Progenitor cell of endocrine pancreas (in vitro differentiated cells): Measurements from ENCODE around the gene PCDH15. TPM values are rescaled to one million over a fixed set of nuclear protein-coding genes. Genes with fewer than 3 reads are reported as not detected.

ENCODE experiments used
- DNase-seq: peaks from one replicate; pipeline ENCODE4 v3.0.0; 2021; ENCODE audit warnings: low spot score; ENCODE audit not compliant: unreplicated experiment
- H3K27ac Mint-ChIP-seq: 2 replicates; pipeline ENCODE4 v1.8.0; 2021; ENCODE audit warnings: mild to moderate bottlenecking, moderate library complexity, mixed read lengths
- H3K27me3 Mint-ChIP-seq: 2 replicates; pipeline ENCODE4 v1.8.0; 2021; ENCODE audit warnings: mixed read lengths
- H3K36me3 Mint-ChIP-seq: 2 replicates; pipeline ENCODE4 v1.8.0; 2022; ENCODE audit warnings: mixed read lengths; ENCODE audit not compliant: insufficient read depth
- H3K4me1 Mint-ChIP-seq: 2 replicates; pipeline ENCODE4 v1.8.0; 2021; ENCODE audit warnings: low read depth, mixed read lengths
- H3K4me3 Mint-ChIP-seq: 2 replicates; pipeline ENCODE4 v1.8.0; 2021; ENCODE audit warnings: low read depth, mild to moderate bottlenecking, moderate library complexity, mixed read lengths
- H3K9me3 Mint-ChIP-seq: 2 replicates; pipeline ENCODE4 v1.8.0; 2021; ENCODE audit warnings: low read depth, mixed read lengths
- total RNA-seq: library from RNA; stranded (reverse); gene quantifications from 2 replicates; pipeline ENCODE4 v1.2.1, GENCODE V29; 2021
- TF ChIP-seq, protein P1 (sequence below): fragments of 200-600 bp; sonication (generic); IDR thresholded peaks from one replicate; pipeline ENCODE4 v1.5.0; 2021; ENCODE audit warnings: antibody characterized with exemption, mild to moderate bottlenecking; ENCODE audit not compliant: unreplicated experiment

PCDH15 gene
- total RNA-seq, 1 donor from 2014 or later = 0.14 TPM

DNA sequence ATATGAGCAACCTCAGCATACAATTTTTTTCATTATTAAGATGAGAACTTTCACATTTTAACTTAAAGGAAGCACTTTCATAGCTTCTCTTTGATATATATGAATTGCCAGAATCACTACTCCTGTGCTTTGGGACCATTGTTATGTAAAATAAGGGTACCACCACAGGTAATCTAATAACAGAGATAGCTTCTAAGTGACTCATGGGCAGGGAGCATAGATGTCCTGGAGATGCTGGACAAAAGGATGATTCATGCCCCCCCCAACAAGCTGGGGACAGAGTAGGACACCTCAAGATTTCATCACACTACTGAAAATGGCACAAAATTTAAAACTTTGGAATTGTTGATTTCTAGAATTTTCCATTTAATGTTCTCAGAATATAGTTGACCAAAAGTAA, 641.1 kb downstream of the PCDH15 start:
- Mint-ChIP-seq H3K4me3 (no peak overlapping the region), H3K27ac (no peak overlapping the region), H3K36me3 (no peaks in the 10 kb centered on the region), H3K4me1 (no peaks in the 10 kb centered on the region), H3K27me3 (no peaks in the 10 kb centered on the region), H3K9me3 (peaks cover 3% of the 10 kb centered on the region)
- no peak for DNase-seq
- TF ChIP-seq, protein P1, sequence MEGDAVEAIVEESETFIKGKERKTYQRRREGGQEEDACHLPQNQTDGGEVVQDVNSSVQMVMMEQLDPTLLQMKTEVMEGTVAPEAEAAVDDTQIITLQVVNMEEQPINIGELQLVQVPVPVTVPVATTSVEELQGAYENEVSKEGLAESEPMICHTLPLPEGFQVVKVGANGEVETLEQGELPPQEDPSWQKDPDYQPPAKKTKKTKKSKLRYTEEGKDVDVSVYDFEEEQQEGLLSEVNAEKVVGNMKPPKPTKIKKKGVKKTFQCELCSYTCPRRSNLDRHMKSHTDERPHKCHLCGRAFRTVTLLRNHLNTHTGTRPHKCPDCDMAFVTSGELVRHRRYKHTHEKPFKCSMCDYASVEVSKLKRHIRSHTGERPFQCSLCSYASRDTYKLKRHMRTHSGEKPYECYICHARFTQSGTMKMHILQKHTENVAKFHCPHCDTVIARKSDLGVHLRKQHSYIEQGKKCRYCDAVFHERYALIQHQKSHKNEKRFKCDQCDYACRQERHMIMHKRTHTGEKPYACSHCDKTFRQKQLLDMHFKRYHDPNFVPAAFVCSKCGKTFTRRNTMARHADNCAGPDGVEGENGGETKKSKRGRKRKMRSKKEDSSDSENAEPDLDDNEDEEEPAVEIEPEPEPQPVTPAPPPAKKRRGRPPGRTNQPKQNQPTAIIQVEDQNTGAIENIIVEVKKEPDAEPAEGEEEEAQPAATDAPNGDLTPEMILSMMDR = no peak

DNA sequence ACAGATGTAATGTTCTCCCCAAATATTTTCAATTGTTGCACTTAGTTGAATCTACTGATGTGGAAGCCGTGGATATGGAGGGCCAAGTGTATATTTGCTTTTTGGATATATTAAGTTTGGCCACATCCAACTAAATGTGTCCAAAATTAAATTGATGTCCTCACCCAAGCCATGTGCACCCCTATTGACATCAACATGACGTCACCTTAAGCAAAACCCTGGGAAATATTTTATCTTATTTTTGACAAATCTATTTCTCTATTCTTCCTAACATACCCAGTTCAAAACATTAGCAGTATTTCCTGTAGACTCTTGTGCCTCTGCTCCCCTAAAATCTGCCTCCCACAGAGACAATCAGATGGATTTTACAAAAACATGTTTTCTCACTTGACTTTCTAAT, 652.5 kb downstream of the PCDH15 start:
- no peak for DNase-seq
- Mint-ChIP-seq H3K4me3 (no peak overlapping the region), H3K4me1 (no peaks in the 10 kb centered on the region), H3K9me3 (peaks cover 10% of the 10 kb centered on the region), H3K27me3 (no peaks in the 10 kb centered on the region), H3K36me3 (no peaks in the 10 kb centered on the region), H3K27ac (no peak overlapping the region)
- TF ChIP-seq, protein P1 = no peak

DNA sequence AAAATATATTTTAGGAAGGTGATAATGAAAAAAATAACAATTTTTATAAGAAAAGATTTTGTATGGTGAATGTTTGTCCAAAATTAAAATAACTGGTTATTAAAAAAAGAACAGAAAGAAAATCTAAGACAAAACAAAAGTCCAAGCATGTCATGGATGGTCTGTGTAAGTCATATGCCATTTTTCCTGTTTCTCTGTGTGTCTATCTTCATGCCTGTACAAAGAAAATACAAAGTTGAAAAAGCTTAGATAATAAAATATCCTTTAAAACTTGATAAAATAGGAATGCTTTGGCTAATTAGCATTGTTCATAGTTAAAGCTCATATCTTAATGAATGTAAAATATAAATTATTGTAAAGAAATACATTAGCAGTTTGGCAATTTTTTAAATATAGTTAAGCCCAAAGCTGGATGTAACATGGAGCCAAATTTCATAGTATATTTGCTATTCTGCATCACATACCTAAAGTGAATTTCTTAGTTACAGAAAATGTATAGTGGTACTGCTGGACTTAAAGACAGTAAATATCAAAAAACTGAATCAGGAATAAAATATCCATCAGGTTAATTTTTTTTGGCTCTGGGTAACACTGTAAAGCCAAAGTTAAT, 661.1 kb downstream of the PCDH15 start:
- H3K36me3 Mint-ChIP-seq = no peaks in the 10 kb centered on the region
- TF ChIP-seq, protein P1 = no peak
- DNase-seq = no peak
- peaks cover 43% of the 10 kb centered on the region for H3K9me3 Mint-ChIP-seq
- H3K4me3 Mint-ChIP-seq = no peak overlapping the region
- no peaks in the 10 kb centered on the region for H3K27me3 Mint-ChIP-seq
- H3K27ac Mint-ChIP-seq = no peak overlapping the region
- H3K4me1 Mint-ChIP-seq = no peaks in the 10 kb centered on the region

DNA sequence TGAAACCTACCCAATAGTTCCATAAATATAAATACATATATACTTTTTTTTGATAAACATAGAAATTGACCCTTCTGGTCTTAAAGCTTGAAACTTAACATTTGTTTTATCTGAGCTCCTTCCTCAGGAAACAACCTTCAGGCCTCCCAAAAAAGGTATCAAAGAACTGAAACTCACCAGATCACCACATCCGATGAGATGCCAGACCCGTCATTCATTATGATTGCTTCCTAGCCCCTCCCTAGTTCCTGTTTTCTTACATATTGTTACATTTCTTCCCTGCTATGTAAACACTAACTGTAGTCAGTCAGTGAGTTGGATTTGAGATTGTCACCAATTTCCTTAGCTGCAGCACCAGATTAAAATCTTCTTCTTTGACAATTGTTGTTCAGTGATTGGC, 663.6 kb downstream of the PCDH15 start:
- H3K9me3 Mint-ChIP-seq = peaks cover 27% of the 10 kb centered on the region
- H3K27ac Mint-ChIP-seq = no peak overlapping the region
- no peaks in the 10 kb centered on the region for H3K27me3 Mint-ChIP-seq
- no peaks in the 10 kb centered on the region for H3K36me3 Mint-ChIP-seq
- DNase-seq = no peak
- no peak overlapping the region for H3K4me3 Mint-ChIP-seq
- no peaks in the 10 kb centered on the region for H3K4me1 Mint-ChIP-seq
- TF ChIP-seq, protein P1 = no peak

DNA sequence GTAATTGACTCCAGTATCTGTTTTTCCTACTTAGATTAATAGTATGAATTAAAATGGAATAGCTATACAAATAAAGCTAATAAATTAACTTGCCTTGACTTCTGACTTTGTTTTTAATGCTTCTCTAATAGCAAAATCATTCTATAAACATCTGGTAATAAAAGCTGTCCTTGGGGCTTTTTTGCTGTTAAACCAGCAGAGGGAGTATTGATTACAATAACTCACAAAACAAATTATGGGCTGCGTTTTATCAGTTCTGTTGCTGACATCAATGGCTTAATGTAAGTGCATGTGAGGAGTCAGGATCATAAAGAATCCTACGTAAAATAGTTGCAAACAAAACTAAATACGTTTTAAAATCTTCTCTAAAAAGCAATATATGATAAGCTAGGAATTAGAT, 667.8 kb downstream of the PCDH15 start:
- TF ChIP-seq, protein P1 = peak; percentile 50
- no peak overlapping the region for H3K4me3 Mint-ChIP-seq
- peaks cover 18% of the 10 kb centered on the region for H3K9me3 Mint-ChIP-seq
- no peaks in the 10 kb centered on the region for H3K4me1 Mint-ChIP-seq
- no peak for DNase-seq
- H3K27me3 Mint-ChIP-seq = no peaks in the 10 kb centered on the region
- no peak overlapping the region for H3K27ac Mint-ChIP-seq
- H3K36me3 Mint-ChIP-seq = no peaks in the 10 kb centered on the region
